Activated effector memory CD4-positive, alpha-beta T cell treated with anti-CD3 and anti-CD28 coated beads, Interleukin-2, amount 50 U/mL, for 16 hours (primary cell): Measurements from ENCODE around the gene AFMID.
A peak's percentile ranks its signal among the peaks of the same experiment; 100 is the strongest.
"Not testable (repeated sequence)": the region's sequence is repeated elsewhere in the genome, so short reads cannot be mapped to it uniquely, and the experiment has no call there.

Source experiments
- DNase-seq: peaks from one replicate; pipeline ENCODE4 v3.0.0-alpha.2; 2020

The AFMID gene

DNA sequence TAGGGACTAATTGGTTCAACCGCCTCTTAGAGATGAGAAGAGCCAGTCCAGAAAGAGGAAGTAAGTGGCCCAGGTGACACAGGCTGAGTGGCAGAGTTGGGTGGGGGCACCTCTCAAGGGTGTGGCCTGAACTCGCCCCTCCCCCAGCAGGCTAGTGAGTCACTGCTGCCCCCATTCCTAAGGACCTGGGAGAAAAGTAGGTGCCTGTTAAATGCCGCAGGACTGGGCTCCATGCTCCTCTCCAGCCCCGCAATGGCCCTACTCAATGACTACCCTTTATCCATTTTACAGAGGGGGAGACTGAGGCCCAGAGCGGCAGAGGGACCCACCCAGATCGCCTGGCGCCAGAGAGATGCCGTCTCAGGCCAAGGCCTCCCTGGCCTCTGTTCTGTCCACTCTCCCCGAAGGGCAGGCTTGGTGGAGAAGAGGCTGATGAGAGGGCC lies 52.3 kb downstream of the AFMID start:
- DNase-seq = no peak

DNA sequence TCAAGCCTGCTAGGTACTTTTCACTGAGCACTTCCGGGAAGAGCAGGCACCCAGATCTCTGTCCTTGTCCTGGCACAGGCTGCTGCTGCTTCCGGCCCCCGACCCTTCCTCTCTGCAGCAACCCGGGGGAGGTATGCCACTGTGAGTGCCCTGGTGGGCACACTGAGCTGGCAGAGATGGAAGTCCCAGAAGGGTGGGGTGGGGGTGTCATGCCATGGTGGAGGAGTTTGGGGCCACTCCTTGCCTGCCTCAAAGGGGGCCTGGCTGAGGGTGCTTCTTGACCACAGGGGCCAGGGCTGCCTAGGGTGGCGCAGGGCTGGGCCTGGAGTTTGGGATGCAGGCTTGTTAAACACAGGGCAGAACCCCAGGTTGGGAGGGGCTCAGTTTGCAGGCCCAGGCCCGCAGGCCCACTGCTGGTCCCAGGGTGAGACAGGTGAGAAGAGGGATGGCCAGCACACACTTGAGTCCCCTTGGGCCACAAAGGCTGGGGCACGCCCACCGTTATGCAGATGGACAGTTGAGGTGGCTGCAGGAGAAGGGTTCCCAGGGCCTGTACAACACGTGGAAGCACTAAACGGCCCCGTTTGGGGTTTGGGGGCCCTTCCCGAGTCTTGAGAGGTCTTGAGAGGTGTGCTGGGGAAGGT lies 53.0 kb downstream of the AFMID start:
- DNase-seq = no peak

DNA sequence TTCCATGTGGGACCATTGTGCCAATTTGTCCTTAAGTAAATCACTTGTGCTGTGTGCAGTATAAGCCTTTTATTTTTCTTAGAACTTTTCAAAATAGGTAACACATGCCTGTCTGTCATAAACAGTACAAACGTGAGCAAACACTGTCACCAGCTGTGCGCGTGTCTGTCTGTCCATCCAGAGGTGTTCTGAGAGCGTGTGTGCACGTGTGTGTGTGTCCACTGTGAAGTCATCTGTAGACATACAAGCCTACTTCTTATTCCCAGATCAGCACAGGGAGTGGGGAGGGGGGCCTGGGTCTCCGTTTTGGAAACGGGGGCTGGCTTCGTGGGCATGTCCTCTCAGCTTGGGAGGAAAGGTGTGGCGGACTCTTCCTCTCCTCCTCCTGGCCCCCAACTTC lies 53.7 kb downstream of the AFMID start:
- no peak for DNase-seq

DNA sequence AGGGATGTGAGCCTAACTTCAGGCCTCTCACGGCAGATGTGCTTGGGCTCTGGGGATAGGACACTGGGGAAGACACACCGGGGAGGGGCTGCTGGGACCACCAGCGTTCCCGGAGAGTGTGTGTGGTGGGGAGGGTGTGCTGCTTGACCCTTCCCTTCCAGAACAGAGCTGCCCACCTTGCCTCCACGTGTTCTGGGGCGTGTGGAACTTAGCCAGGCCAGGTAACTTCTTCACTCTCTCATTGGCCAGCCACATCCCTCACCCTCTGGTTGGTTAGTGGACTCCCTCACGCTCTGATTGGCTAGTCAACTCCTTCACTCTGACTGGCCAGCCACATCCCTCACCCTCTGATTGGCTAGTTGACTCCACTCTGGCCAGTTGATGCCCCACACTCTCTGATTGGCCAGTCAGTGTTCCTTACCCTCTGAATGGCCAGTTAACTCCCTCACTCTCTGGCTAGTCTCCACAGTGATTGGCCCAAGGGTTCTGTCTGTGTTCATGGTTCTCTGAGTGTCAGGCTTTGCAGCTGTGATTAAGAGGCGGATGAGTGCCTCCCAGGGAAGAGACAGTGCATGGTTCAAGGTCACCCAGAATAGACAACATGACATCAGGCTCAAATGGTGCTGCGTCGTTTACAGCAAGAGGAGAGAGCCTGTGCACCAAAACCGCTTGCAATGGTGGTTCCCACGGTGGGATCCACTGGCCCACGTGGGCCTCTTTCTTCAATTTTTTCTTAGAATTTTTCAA lies 54.3 kb downstream of the AFMID start:
- DNase-seq = no peak

DNA sequence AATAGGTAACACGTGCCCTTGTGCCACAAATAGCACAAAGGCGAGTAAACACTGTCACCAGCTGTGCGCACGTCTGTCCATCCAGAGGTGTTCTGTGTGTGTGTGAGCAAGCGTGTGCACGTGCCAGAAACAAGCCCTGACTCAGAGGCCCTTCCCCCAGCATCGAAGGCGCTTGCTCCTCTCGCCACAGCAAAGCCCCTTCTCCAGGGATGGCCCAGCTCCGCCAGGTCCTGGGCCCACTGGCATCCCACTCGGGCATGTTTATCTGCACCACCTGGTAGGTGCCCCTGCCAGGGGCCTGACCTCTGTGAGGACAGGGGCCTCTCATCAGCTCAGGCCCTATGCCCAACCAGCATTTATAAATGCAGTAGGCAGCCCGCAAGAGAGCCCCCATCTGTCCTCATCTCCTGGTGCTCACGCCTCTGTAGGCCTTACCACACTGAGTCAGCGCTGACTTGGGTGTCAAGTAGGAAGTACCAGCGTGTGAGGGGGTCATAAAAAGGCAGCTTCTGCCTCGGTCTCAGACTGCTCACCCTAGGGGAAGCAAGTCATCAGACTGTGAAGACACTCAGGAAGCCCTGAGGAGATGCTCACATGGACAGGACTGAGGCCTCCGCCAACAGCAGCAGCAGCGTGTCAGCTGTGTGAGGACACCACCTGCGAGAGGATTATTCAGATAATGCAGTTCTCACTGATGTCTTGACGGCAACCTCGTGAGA lies 55.0 kb downstream of the AFMID start:
- no peak for DNase-seq

DNA sequence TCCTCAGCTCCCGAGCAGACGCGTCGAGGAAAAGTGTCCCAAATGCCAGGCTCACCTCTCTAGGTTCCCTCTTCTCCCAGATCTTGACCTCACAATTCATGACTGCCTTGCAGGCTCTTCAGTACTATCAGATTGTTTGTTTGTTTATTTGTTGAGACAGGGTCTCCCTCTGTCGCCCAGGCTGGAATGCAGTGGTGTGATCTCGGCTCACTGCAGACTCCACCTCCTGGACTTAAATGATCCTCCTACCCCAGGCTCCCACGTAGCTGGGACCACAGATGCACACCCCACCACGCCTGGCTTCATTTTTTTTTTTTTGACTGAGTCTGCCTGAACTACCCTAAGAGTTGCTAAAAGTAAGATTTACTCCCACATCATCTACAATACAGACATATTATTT lies 60.1 kb downstream of the AFMID start:
- no peak for DNase-seq

DNA sequence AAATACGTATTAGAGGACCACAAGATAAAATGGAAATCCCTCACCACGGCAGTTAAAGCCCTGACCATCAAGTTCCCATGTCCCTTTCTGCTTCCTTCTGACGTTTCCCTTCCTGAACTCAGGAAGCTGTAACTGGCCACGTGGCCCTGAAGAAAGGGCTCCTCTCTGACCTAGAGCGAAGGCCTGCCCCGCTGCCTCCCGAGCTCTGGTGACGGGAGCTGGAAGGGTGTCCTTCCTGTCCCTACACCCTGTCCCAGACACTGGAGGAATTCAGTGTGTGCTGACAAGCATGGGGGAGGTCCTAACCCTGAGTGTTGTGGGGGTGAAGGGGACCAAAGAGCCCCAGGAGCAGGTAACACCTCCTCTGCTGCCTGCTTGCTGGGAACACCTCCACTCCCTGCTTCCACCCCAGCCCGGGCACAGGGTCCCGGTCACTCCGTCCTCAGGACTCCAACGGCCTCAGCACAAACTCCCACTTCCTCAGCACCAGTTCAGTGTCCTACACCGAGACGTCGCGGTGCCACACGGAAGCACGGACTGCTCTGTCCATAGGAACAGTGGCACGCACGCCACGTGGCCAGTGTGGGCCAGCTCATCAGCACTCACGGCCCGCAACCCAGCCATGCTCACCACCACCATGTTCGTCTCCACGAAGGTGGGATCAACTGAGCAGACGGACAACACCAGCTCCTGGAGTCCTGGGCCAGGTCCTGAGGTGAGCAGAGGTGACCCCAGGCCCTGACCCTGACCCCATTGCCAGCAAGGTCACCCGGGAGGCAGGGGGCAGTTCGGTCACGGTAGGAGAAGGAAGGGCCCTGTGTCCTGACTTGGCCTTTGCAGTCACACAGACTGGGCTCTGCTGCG lies 61.1 kb downstream of the AFMID start:
- DNase-seq = no peak

DNA sequence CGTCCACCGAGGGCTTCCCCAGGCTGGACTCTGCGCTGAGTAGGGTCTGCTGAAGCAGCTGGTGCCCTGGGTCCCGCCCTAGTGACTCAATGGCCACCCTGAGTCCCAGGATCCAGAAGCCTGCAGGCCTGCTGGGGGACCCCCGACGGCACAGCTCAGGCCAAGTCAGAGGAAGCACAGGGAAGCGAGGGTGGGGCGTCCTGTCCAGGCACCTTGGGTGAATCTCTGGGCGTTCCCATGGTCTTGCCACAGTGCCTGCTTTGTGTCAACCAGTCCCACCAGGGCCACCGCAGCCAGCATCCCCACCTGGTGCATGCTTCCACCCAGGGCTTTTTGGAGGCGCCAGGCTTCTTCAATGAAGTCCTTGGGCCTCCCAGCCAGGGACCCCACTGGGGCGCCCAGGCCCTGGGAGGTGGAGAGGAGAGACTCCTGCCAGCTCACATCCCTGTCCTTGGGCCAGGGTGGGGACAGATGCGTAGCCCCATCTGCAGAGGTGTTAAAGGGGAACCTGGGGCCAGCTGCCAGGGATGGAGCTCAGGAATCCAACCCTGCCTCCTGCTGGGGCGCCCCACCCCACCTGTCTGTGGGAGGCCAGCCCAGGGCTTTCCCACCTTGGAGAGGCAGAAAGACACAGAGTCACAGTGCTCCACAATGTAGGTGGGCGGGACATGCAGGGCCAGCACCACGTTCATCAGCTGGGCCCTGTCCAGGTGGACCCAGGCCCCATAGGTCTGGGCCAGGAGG lies 62.1 kb downstream of the AFMID start:
- no peak for DNase-seq

DNA sequence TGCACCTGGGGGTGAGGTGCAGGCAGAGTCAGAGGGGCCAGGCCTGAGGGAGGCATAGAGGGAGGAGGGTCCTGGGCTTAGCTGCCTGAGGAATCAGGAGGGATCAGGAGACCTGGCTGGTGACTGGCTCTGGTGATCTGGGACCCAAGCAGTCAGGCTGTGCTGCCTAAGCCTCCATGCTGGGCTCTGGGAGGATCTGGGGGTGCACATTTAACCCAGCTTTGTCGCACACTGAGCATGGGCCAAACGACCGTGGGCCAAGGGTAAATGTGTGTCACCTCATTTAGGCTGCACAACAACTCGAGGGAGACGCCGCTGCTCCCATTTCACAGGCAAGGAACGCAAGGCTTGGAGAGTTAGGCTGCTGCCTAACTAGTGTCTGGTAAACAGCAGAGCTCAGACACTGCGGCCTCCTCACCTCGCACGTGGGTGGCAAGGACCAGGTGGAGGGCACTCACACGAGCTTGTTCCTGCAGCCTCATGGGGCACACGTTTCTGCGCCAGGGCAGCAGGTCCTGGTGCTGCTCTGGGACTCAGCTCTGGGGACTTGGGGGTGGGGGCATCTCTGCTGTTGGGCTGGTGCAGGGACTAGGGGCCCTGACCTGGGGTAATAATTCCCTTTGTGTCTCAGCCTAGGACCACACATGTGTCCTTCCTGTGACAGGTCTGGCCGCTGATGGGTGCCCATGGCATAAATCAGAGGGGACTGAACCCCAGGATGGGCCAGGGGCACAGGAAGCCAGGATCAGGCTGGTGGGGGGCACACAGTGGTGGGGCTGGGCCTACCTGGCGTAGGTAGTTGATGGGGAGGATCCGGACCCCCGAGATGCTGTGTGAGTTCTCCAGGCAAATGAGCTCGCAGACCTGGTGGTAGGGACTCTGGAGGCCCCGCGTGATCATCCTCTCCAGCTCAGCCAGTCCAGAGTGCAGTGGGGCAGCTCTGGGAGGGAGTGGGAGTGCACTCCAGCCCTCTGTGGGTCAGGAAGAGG lies 63.0 kb downstream of the AFMID start:
- no peak for DNase-seq

DNA sequence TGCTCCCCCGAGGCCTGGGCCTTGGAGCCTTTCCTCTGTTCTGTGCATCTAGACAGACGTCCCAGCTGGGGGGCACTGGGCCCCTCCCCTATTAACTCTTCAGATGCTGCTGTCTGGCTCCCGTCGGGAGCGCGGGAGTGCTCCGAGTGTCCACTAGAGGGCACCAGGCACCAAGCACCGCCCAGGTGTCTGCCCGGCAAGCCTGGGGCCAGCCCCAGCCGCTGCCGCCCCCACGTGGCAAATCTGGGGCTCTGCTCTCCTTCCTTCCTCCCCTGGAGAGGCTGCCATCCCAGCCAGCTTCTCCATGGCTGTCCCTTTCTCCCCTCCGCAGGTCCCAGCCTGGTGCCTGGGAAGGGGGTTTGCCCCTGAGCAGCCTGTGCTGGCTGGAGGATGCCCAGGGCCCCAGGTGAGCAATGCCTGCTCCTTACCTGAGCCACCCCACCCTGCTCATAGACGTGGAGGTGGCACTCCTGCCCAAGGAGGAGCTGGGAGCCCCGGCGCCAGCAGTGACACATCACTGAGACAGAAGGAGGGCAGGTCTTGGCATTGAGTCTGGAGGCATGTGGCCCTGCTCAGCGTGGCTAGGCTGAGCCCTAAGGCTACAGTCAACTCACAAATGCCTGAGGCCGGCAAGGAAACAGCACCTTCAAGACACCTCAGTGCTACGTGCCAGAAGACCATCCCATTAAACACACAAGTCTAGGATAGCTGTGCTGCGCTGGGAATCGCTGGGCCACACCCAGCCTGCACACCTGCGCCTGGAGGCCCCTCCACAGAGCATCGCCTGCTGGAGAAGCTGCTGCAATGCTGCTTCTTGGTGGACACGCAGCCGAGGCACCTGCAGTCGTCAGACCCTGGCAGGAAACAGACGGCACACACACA lies 64.0 kb downstream of the AFMID start:
- DNase-seq = peak; percentile 94

DNA sequence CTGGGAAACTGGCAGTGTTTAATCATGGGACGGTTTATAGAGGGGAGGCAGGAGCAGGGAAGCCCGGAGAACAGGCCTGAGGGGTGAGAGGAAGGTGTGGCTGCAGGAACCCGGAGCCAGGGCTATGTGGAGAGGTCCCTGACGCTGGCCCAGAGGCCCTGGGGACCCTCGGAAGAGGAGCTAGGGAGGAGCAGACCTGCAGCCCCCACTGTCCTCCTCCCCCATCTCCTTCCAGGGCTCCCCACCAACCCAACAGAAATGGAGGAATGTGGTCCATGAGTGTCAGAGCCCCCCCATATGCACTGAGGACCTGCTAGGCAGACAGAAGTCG lies 64.6 kb downstream of the AFMID start:
- DNase-seq = no peak

DNA sequence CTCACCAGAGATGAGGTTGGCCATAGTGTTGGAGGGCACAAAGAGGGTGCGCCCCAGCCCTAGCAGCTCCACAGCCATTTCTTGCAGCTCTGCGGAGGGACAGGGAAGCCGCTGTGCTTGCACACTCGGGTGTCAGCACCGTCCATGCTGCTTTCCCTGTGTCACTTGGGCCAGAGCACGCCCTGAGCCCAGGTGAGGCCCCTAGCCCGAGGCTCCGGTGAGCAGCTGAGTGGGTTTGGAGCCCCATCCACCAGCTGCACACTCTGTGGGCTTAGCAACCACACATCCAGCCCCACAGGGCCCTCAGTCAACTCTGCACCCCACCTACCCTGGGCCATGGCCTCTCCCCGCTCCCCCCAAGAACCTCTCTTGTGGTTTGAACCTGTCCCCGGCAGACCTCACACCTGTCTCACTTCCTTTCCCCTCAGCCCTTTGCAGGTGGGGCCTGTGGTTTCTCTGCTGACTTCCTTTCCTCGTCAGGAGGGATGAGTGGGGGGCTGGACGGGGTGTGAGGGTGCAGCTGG lies 65.0 kb downstream of the AFMID start:
- peak; percentile 83 for DNase-seq

DNA sequence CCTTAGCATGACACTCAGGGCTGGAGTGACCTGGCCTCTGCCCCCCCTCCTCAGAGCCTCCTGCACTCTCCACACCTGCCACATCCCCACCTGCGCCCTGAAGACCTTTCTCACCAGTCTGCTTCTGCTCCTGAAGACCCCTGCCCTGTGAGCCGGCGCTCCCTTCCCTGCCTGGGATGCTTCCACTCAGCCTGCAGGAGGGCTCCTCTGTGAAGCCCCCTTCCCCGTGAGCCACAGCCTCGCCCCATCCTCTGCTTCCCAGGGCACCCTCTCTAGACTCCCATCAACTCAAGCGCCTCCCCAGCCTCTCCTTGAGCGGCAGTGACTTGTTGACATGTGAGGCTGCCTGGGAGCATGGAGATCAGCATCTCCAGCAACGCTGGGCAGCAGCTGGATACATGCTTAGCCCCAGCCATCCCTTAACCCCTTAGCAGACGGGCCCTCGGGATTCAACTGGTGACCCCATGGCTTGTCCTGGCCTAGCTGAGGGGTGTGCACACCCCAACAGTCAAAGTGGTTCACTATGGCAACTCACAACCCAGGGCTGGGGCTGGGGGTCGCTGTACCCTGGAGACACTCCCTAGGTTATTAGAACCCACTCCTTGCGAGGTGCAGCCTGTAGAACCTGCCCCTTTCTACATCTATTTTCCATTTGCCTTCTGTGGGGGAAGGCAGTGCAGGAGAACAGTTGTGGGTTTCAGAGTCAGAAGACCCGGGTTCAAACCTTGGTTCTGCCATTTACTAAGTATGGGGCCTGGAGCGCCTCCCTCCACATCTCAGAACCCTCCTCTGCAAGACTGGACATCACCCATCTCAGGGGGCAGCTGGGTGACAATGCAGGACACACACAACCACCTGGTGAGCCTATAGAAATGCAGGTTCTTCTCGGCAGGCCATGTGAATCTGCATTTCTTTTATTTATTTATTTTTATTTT lies 65.8 kb downstream of the AFMID start:
- no peak for DNase-seq

DNA sequence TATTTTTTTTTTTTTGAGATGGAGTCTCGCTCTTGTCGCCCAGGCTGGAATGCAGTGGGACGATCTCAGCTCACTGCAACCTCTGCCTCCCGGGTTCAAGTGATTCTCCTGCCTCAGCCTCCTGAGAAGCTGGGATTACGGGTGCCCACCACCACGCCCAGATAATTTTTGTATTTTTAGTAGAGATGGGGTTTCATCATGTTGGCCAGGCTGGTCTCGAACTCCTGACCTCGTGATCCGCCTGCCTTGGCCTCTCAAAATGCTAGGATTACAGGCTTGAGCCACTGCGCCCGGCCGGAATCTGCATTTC lies 66.4 kb downstream of the AFMID start:
- not testable (repeated sequence) for DNase-seq

DNA sequence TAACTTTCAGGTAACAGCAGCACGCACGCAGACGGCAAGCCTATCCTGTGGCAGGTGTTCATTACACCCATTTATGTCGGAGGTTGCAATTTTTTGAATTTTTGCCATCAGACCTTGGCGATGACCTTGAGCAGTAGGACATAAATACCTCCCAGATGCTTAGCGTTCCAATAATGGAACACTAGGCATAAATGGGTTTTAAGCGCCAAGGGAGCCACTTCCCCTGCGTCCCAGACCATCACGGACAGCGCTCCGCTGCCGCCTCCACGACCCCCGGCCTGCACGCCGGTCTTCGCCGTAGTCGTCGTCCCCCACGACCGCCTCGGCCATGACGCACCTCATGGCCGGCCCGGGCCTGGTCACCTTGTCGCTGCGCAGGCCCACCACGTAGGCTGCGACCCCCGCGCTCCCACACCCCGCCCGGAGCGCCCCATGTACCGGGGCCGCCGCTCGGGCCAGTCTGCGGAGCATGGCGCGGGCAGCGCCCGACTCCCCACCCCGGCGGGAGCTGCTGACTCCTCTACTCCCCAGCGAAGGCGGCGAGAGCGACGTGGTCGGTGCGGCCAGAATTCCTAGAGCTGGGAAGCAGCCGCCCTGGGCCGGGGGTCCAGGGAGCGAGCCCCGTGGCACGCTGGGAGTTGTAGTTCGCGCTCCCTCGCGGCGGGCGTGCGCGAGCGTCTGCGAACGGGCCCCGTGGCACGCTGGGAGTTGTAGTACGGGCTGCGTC lies 66.9 kb downstream of the AFMID start:
- peak; percentile 94 for DNase-seq

DNA sequence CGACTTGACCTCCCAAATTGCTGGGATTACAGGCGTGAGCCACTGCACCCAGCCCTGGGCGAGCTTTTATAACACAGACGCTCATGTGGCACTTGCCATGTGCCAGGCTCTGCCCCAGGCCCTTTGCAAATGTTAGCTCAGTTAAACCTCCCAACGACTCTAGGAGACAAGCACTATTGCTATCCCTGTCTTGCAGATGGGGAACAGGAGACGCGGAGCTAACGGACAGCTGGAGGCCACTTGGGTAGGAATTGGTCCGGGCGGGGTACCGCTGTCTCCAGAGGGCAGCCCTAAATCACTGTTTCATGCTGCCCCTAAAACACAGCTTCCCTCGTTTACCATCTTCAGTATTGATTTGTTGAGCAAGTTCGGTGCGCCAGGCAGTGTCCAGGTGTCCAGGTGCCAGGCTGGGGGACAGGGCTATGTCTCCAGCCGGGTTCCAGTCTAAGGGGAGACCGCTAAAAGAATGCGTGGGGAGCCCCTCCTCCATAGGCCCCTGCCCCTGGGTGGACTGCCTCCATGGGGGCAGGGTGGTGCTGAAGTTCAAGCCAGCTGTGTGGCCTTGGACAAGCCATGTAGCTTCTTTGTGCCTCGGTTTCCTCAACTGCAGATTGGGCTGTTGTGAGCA lies 68.0 kb downstream of the AFMID start:
- DNase-seq = no peak

DNA sequence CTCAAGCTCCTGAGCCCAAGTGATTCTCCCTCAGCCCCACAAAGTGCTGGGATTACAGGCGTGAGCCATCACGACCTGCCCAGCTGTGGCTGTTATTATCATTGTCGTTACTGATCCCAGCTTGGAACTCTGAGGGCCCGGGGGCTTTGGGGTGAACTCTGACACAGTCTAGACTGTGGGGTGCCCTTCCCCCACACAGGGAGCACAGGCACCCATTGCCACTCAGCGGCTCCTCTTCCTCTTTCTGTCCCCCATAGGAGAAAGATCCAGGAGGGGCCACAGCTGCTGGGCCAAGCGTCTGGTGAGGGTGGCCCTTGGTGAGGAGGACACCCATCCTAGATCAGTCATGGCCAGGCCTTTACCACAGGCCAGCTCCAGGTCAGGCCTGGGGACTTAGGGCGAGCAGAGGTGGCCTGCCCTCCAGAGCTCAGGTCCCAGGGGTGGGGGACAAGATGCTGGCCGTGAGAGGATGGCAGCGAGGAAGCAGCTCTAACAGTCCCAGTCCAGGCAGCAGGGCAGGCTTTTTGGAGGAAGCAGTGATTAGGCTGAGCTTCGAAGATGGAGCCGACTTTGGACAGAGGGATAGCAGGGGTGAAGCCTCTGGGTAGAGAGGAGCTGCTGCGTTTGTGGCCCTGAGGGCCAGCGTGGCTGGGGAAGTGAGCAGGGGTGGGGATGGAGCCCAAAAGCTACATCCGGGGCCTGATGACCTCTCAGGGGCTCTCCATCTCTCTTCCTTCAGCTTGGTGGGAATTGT lies 69.0 kb downstream of the AFMID start:
- no peak for DNase-seq
